ENCODE results near the gene CHN1.

CHN1 gene

GRCh38 chr2:174820361-174820760 lies 184.8 kb downstream of the CHN1 start:
- no peak for TF ChIP-seq CTCF (IDR thresholded peaks at IDR 0.05)

GRCh38 chr2:174815526-174815925 lies 189.7 kb downstream of the CHN1 start:
- TF ChIP-seq CTCF (IDR thresholded peaks at IDR 0.05) = no peak

- TF ChIP-seq CTCF (IDR thresholded peaks at IDR 0.05) = no peak
Observed at GRCh38 chr2:174812037-174812436, 193.1 kb downstream of the CHN1 start.

GRCh38 chr2:174807931-174808330 lies 197.2 kb downstream of the CHN1 start:
- TF ChIP-seq CTCF (IDR thresholded peaks at IDR 0.05) = no peak

- TF ChIP-seq CTCF (IDR thresholded peaks at IDR 0.05) = no peak
Observed at GRCh38 chr2:174805803-174806202, 199.4 kb downstream of the CHN1 start.

GRCh38 chr2:174802459-174802858 lies 202.7 kb downstream of the CHN1 start:
- TF ChIP-seq CTCF (IDR thresholded peaks at IDR 0.05) = no peak

- no peak for TF ChIP-seq CTCF (IDR thresholded peaks at IDR 0.05)
Observed at GRCh38 chr2:174800436-174801205, 204.6 kb downstream of the CHN1 start.

GRCh38 chr2:174798801-174799200 lies 206.4 kb downstream of the CHN1 start:
- no peak for TF ChIP-seq CTCF (IDR thresholded peaks at IDR 0.05)
